Adrenal gland (tissue), 12 donors: ENCODE data around the gene PNPLA7. TPM values are rescaled to one million over a fixed set of nuclear protein-coding genes. Genes with fewer than 3 reads are reported as not detected.
"Not testable (repeated sequence)": the region's sequence is repeated elsewhere in the genome, so short reads cannot be mapped to it uniquely, and the experiment has no call there.

ENCODE experiments used
- DNase-seq, 7 donors: peaks; one replicate each; pipeline ENCODE4 v3.0.0-alpha.2; 2019 to 2020
- H3K27ac ChIP-seq, 5 donors: fragments of 200-600 bp; sonication (generic) in 4 of 5; 1 replicate in 3 of 5; 2 replicates in 2 of 5; pipeline versions ENCODE4 v1.5.1 to v1.8.0; 2016 to 2020; ENCODE audit warnings: mild to moderate bottlenecking in 1 of 5
- H3K27me3 ChIP-seq: fragments of 200-600 bp; 2 replicates; pipeline ENCODE4 v1.8.0; 2021
- H3K36me3 ChIP-seq, 2 donors: fragments of 200-600 bp; replicated peaks in 1 of 2; 1 replicate in 1 of 2; 2 replicates in 1 of 2; pipeline versions ENCODE4 v1.5.1 to v1.8.0; 2018 to 2022
- H3K4me1 ChIP-seq, 2 donors: fragments of 200-600 bp; replicated peaks in 1 of 2; 1 replicate in 1 of 2; 2 replicates in 1 of 2; pipeline versions ENCODE4 v1.5.1 to v1.8.0; 2018 to 2021
- H3K4me3 ChIP-seq, 4 donors: fragments of 200-600 bp; sonication (generic) in 3 of 4; one replicate each; pipeline ENCODE4 v1.5.1; 2016 to 2018
- H3K9me3 ChIP-seq, 3 donors: fragments of 200-600 bp; sonication (generic) in 1 of 3; replicated peaks in 1 of 3; 1 replicate in 2 of 3; 2 replicates in 1 of 3; pipeline versions ENCODE4 v1.5.1 to v1.8.0; 2016 to 2021
- CTCF ChIP-seq, 6 experiments: fragments of 450-650 bp in 4 of 6; fragments of 200-600 bp in 2 of 6; sonication (generic) in 1 of 6; IDR thresholded peaks; 1 replicate in 5 of 6; 2 replicates in 1 of 6; pipeline versions ENCODE4 v1.5.1 to v1.8.0; 2016 to 2021; ENCODE audit warnings: antibody characterized with exemption in 6 of 6, mild to moderate bottlenecking in 2 of 6, moderate library complexity in 1 of 6
- POLR2A ChIP-seq, 2 donors: fragments of 450-650 bp; IDR thresholded peaks; one replicate each; pipeline ENCODE4 v1.6.1; 2017; ENCODE audit warnings: antibody characterized with exemption in 2 of 2, mild to moderate bottlenecking in 2 of 2, moderate library complexity in 1 of 2
- WGBS, 4 donors: extraction: QIAGEN DNeasy Blood & Tissue Kit in 2 of 4; methylation state at CpG; one replicate each; pipeline versions ENCODE4 v1.1.5 to v1.1.7; 2013 to 2017; 5-methylcytosine and 5-hydroxymethylcytosine counted together
- intact Hi-C, 2 donors: fragments of 100-400 bp; cut with DNase I; formaldehyde crosslinking; loops; one replicate each; pipeline versions ENCODE4 v1.14.1 to v1.15.0; 2022 to 2023
- polyA plus RNA-seq, 3 donors: library from polyadenylated mRNA; stranded (reverse); fragments of 200-250 nt in 2 of 3; fragments of 350-450 nt in 1 of 3; fragmentation: Illumina TruSeq in 1 of 3; extraction: RNeasy Lipid Tissue Mini Kit (QIAGEN cat#74804) in 1 of 3; gene quantifications; one replicate each; pipeline ENCODE4 v1.2.3, GENCODE V29; 2013 to 2014
- total RNA-seq, 9 donors: library from RNA; depleted of rRNA in 4 of 9; stranded (reverse); fragments of >200 nt in 4 of 9; fragments of 120-200 nt in 1 of 9; fragmentation: NEBNext Ultra II Directional in 1 of 9; extraction: Animal tissue kit (Norgen Biotek cat#: 25700) in 1 of 9; gene quantifications; one replicate each; pipeline versions ENCODE4 v1.1.0 to v1.2.4, GENCODE V29; 2013 to 2023
- donor health status: healthy with polysubstance abuse.
- donor health status: Bipolar disorder and iron deficiency.
- donor health status: DM: yes; HTN: yes; CAD: no.
- donor health status: DM: no; HTN: no; CAD: no.
- donor health status: DM: no; HTN: no; CAD: no.
- donor health status: DM: yes; HTN: yes; CAD: no.

PNPLA7 gene
- total and polyA plus RNA-seq, 12 donors: 0.44 to 64.1 (median 10.8) TPM

DNA sequence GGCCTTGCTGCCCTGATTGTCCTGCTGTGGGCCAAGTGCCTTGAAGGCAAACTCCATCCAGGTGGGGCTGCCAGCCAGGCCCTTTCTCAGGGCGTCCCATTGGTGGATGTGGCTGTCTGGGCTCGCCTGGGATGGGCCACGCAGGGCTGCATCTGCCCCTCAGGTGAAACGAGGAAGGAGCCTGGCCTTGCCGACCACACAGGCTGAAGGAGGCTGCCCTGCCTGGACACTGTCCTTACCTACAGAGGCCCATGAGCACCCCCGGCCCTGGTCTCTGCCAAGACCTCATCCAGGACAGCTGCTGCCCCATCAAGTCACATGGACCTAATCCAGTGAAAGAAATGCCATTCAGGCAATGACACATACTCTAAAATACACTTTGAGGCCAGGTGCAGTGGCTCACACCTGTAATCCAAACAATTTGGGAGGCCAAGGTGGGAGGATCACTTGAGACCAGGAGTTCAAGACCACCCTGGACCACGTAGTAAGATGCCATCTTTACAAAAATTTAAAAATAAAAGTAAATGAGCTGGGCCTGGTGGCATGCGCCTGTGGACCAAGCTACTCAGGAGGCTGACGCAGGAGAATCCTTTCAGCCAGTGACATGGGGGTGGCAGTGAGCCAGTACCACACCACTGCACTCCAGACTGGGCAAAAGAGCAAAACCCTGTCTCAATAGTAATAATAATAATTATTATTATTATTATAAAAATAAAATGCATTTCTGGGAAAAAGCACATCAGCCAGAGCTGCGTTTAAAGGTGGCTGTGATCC lies 33.9 kb downstream of the PNPLA7 start:
- H3K4me3 ChIP-seq: no peak overlapping the region
- H3K9me3 ChIP-seq: no peaks in the 10 kb centered on the region
- 88 to 97% (median 93%) methylated on average over 4 to 10 of the region's 10 CpGs for WGBS, 4 donors
- H3K4me1 ChIP-seq: peaks cover 7% of the 10 kb centered on the region in 2 donors
- H3K27me3 ChIP-seq: no peaks in the 10 kb centered on the region
- no peak for DNase-seq
- no peaks in the 10 kb centered on the region for H3K36me3 ChIP-seq
- H3K27ac ChIP-seq: no peak overlapping the region
- TF ChIP-seq POLR2A (IDR thresholded peaks at IDR 0.05) (no peak), CTCF (IDR thresholded peaks at IDR 0.05) (no peak)
- intact Hi-C loops: no loop called here

- DNase-seq: no peak
Measured at GRCh38 chr9:137515338-137515724, 34.9 kb downstream of the PNPLA7 start.

DNA sequence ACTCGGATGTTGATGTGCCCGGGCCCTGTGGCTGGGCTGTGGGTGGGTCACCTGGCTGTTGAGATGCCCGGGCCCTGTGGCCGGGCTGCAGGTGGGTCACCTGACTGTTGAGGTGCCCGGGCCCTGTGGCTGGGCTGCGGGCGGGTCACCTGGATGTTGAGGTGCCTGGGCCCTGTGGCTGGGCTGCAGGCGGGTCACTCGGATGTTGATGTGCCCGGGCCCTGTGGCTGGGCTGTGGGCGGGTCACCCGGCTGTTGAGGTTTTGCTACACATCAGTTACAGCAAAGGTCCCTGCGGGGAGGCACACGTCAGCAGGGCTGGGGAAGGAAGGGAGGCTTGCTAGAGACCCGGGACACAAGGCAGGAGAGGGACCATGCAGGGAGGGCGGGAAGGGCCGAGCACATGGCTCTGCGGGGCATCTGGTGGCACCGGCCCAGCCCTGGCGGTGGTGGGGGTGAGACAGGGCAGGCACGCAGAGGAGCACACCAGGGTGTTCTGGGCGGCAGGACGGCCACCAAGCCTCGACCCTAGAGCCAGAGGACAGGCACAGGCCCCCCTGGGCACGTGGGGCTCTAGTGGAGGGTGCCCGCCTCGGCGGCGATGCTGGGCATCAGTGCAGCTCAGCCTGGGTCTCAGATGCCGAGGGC lies 35.4 kb downstream of the PNPLA7 start:
- H3K27me3 ChIP-seq: no peaks in the 10 kb centered on the region
- intact Hi-C loops: no loop called here
- H3K4me1 ChIP-seq: no peaks in the 10 kb centered on the region
- 94 to 98% (median 95%) methylated on average over 15 to 30 of the region's 30 CpGs for WGBS, 4 donors
- no peak overlapping the region for H3K27ac ChIP-seq
- TF ChIP-seq CTCF (IDR thresholded peaks at IDR 0.05) (no peak), POLR2A (IDR thresholded peaks at IDR 0.05) (no peak)
- no peaks in the 10 kb centered on the region for H3K36me3 ChIP-seq
- no peaks in the 10 kb centered on the region for H3K9me3 ChIP-seq
- no peak for DNase-seq
- no peak overlapping the region for H3K4me3 ChIP-seq

More at GRCh38 chr9:137515338-137515724, 34.9 kb downstream of the PNPLA7 start:
- Histone ChIP-seq H3K9me3 (no peaks in the 10 kb centered on the region), H3K27ac (no peak overlapping the region), H3K36me3 (no peaks in the 10 kb centered on the region), H3K4me3 (no peak overlapping the region), H3K27me3 (no peaks in the 10 kb centered on the region), H3K4me1 (peaks cover 0 to under 1% of the 10 kb centered on the region in 2 donors)
- TF ChIP-seq CTCF (IDR thresholded peaks at IDR 0.05): no peak
- 81 to 97% (median 89%) methylated on average over 10 to 23 of the region's 23 CpGs for WGBS, 4 donors
- intact Hi-C loops: no loop called here

- H3K9me3 ChIP-seq, DNase-seq, H3K4me3 ChIP-seq, H3K27ac ChIP-seq, H3K4me1 ChIP-seq, H3K27me3 ChIP-seq, H3K36me3 ChIP-seq, intact Hi-C loops: not testable (repeated sequence)
- 85 to 94% (median 89%) methylated on average over 8 to 42 of the region's 42 CpGs for WGBS, 4 donors
Measured at GRCh38 chr9:137513801-137514570, 36.2 kb downstream of the PNPLA7 start.

DNA sequence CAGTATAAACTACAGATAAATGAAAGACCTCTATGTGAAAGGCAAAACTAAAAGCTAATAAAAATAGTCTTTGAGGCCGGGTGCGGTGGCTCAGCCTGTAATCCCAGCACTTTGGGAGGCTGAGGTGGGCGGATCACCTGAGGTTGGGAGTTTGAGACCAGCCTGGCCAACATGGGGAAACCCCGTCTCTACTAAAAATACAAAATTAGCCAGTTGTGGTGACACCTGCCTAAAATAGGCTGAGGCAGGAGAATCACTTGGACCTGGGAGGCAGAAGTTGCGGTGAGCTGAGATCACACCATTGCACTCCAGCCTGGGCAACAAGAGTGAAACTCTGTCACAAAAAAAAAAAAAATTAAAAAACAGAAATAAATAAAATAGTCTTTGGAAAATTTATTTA lies 37.1 kb downstream of the PNPLA7 start:
- H3K4me3 ChIP-seq, H3K27me3 ChIP-seq, H3K36me3 ChIP-seq, DNase-seq, H3K27ac ChIP-seq, intact Hi-C loops, H3K9me3 ChIP-seq, H3K4me1 ChIP-seq: not testable (repeated sequence)
- 92 to 97% (median 94%) methylated on average over 5 of the region's 5 CpGs for WGBS, 4 donors
